Stomach (tissue), 9 donors: Measurements from ENCODE around the gene MED12L. TPM values are rescaled to one million over a fixed set of nuclear protein-coding genes. Genes with fewer than 3 reads are reported as not detected.
A peak's percentile ranks its signal among the peaks of the same experiment; 100 is the strongest.

Source experiments
- DNase-seq, 2 donors: peaks; one replicate each; pipeline versions ENCODE4 v3.0.0 to v3.0.0-alpha.2; 2013 to 2019
- H3K27ac ChIP-seq, 5 donors: fragments of 200-600 bp in 4 of 5; sonication (generic) in 4 of 5; one replicate each; pipeline ENCODE4 v1.5.1; 2013 to 2019; ENCODE audit warnings: mild to moderate bottlenecking in 1 of 5, moderate library complexity in 1 of 5
- H3K27me3 ChIP-seq, 3 donors: fragments of 200-600 bp; sonication (generic); one replicate each; pipeline ENCODE4 v1.5.1; 2017 to 2019; ENCODE audit warnings: mixed run types in 1 of 3
- H3K36me3 ChIP-seq, 4 donors: fragments of 200-600 bp; sonication (generic); 1 replicate in 3 of 4; 2 replicates in 1 of 4; pipeline ENCODE4 v1.5.1; 2016 to 2019
- H3K4me1 ChIP-seq, 4 donors: fragments of 200-600 bp; sonication (generic); one replicate each; pipeline ENCODE4 v1.5.1; 2016 to 2019
- H3K4me3 ChIP-seq, 4 donors: fragments of 200-600 bp; sonication (generic) in 3 of 4; one replicate each; pipeline ENCODE4 v1.5.1; 2016 to 2019; ENCODE audit warnings: mild to moderate bottlenecking in 1 of 4
- H3K9me3 ChIP-seq, 4 donors: fragments of 200-600 bp; sonication (generic); one replicate each; pipeline ENCODE4 v1.5.1; 2016 to 2019
- CTCF ChIP-seq, 7 experiments: fragments of 450-650 bp in 4 of 7; fragments of 200-600 bp in 3 of 7; sonication (generic) in 3 of 7; IDR thresholded peaks; one replicate each; pipeline ENCODE4 v1.5.1; 2016 to 2019; ENCODE audit warnings: antibody characterized with exemption in 7 of 7, control low read depth in 2 of 7, mild to moderate bottlenecking in 1 of 7
- EP300 ChIP-seq: sonication (generic); formaldehyde crosslinking; IDR thresholded peaks from one replicate; pipeline ENCODE4 v1.6.1; 2017; ENCODE audit warnings: antibody characterized with exemption
- POLR2A ChIP-seq, 4 donors: fragments of 450-650 bp; IDR thresholded peaks; one replicate each; pipeline ENCODE4 v1.6.1; 2016; ENCODE audit warnings: antibody characterized with exemption in 4 of 4, control low read depth in 2 of 4, mild to moderate bottlenecking in 1 of 4, moderate library complexity in 1 of 4
- POLR2AphosphoS5 ChIP-seq, 3 donors: sonication (generic); formaldehyde crosslinking; IDR thresholded peaks; one replicate each; pipeline ENCODE4 v1.6.1; 2016; ENCODE audit warnings: antibody characterized with exemption in 3 of 3
- WGBS, 5 donors: extraction: QIAGEN DNeasy Blood & Tissue Kit in 3 of 5; methylation state at CpG; one replicate each; pipeline versions ENCODE4 v1.1.5 to v1.1.7; 2013 to 2018; 5-methylcytosine and 5-hydroxymethylcytosine counted together
- intact Hi-C: fragments of 100-400 bp; cut with DNase I; formaldehyde crosslinking; loops from one replicate; pipeline ENCODE4 v1.15.1; 2023; ENCODE audit warnings: low total_unique reads
- polyA plus RNA-seq, 3 donors: library from polyadenylated mRNA; stranded (reverse); fragments of 200-250 nt; gene quantifications; one replicate each; pipeline ENCODE4 v1.2.3, GENCODE V29; 2013
- total RNA-seq, 5 donors: library from RNA; depleted of rRNA; stranded (reverse); fragments of >200 nt; gene quantifications; one replicate each; pipeline versions ENCODE4 v1.1.0 to v1.2.3, GENCODE V29; 2014 to 2016
- donor health status: healthy with polysubstance abuse.
- donor health status: Bipolar disorder and iron deficiency.
- donor health status: healthy.

MED12L gene
- total and polyA plus RNA-seq, 8 donors, result 0.06 to 2.9 (median 0.36) TPM; not detected in 2

GRCh38 chr3:151327571-151328198 lies 242.2 kb downstream of the MED12L start:
- Histone ChIP-seq H3K27ac (peak overlapping the region in 2 of 5 donors; percentile 29 to 63), H3K27me3 (no peaks in the 10 kb centered on the region), H3K36me3 (no peaks in the 10 kb centered on the region), H3K4me1 (peaks cover 0 to 17% (median 0%) of the 10 kb centered on the region in 4 donors), H3K4me3 (peak overlapping the region in 2 of 4 donors; percentile 21 to 30), H3K9me3 (no peaks in the 10 kb centered on the region)
- no peak for TF ChIP-seq POLR2AphosphoS5 (IDR thresholded peaks at IDR 0.05)
- no peak for TF ChIP-seq POLR2A (IDR thresholded peaks at IDR 0.05)
- TF ChIP-seq CTCF (IDR thresholded peaks at IDR 0.05), result peak in 5 of 7 experiments; percentile 11 to 70 (median 54)
- TF ChIP-seq EP300, result no peak
- intact Hi-C loops, result no loop called here
- WGBS, 5 donors, result 9 to 14% (median 13%) methylated on average over 3 of the region's 3 CpGs
- DNase-seq, result peak in 1 of 2 donors; percentile 19

GRCh38 chr3:151328298-151328995 lies 243.0 kb downstream of the MED12L start:
- Histone ChIP-seq H3K4me1 (peaks cover 0 to 17% (median 0%) of the 10 kb centered on the region in 4 donors), H3K27me3 (no peaks in the 10 kb centered on the region), H3K36me3 (no peaks in the 10 kb centered on the region), H3K27ac (peak overlapping the region in 2 of 5 donors; percentile 29 to 63), H3K9me3 (no peaks in the 10 kb centered on the region), H3K4me3 (peak overlapping the region in 2 of 4 donors; percentile 21 to 30)
- no peak for TF ChIP-seq POLR2A (IDR thresholded peaks at IDR 0.05)
- TF ChIP-seq POLR2AphosphoS5 (IDR thresholded peaks at IDR 0.05), result no peak
- TF ChIP-seq CTCF (IDR thresholded peaks at IDR 0.05), result no peak
- no peak for TF ChIP-seq EP300
- peak in 1 of 2 donors; percentile 9 for DNase-seq
- intact Hi-C loops, result no loop called here
- WGBS, 5 donors, result 49 to 61% (median 59%) methylated on average over 10 of the region's 10 CpGs

GRCh38 chr3:151329363-151329762 lies 243.9 kb downstream of the MED12L start, which contains the start of gene P2RY13:
Gene P2RY13 (minus strand): TSS chr3:151329549. CDS start chr3:151329528, 21 bp downstream.
- WGBS, 5 donors, result 82 to 95% (median 86%) methylated on average over 1 of the region's 1 CpG
- no peak for DNase-seq
- H3K4me3 ChIP-seq, result peak within 1 kb of the TSS in 2 of 4 donors; percentile 21 to 30
- intact Hi-C loops, result no loop called here
- no peaks in the 10 kb centered on the region for H3K27me3 ChIP-seq
- TF ChIP-seq EP300 (no peak), CTCF (IDR thresholded peaks at IDR 0.05) (no peak), POLR2AphosphoS5 (IDR thresholded peaks at IDR 0.05) (peak in 1 of 3 donors; percentile 16), POLR2A (IDR thresholded peaks at IDR 0.05) (no peak)
- H3K27ac ChIP-seq, result peak within 1 kb of the TSS in 2 of 5 donors; percentile 29 to 63
- no peaks in the 10 kb centered on the region for H3K36me3 ChIP-seq
- H3K9me3 ChIP-seq, result no peaks in the 10 kb centered on the region
- H3K4me1 ChIP-seq, result peaks cover 0 to 17% (median 0%) of the 10 kb centered on the region in 4 donors

- Histone ChIP-seq H3K9me3 (no peaks in the 10 kb centered on the region), H3K27ac (peak overlapping the region in 1 of 5 donors; percentile 63), H3K4me1 (peaks cover 0 to 17% (median 0%) of the 10 kb centered on the region in 4 donors), H3K27me3 (no peaks in the 10 kb centered on the region), H3K36me3 (no peaks in the 10 kb centered on the region), H3K4me3 (no peak overlapping the region)
- intact Hi-C loops, result no loop called here
- no peak for TF ChIP-seq EP300
- no peak for TF ChIP-seq POLR2AphosphoS5 (IDR thresholded peaks at IDR 0.05)
- no peak for TF ChIP-seq CTCF (IDR thresholded peaks at IDR 0.05)
- no peak for TF ChIP-seq POLR2A (IDR thresholded peaks at IDR 0.05)
- 62 to 80% (median 76%) methylated on average over 4 of the region's 4 CpGs for WGBS, 5 donors
- no peak for DNase-seq
Measured at GRCh38 chr3:151330379-151330778, 244.9 kb downstream of the MED12L start.
